ENCODE measurements around the gene KIF6. TPM values are rescaled to one million over a fixed set of nuclear protein-coding genes. Genes with fewer than 3 reads are reported as not detected.

Gene KIF6
- total RNA-seq, 4 donors from 2014 or later, result 0.40 to 1.3 (median 0.80) TPM

DNA sequence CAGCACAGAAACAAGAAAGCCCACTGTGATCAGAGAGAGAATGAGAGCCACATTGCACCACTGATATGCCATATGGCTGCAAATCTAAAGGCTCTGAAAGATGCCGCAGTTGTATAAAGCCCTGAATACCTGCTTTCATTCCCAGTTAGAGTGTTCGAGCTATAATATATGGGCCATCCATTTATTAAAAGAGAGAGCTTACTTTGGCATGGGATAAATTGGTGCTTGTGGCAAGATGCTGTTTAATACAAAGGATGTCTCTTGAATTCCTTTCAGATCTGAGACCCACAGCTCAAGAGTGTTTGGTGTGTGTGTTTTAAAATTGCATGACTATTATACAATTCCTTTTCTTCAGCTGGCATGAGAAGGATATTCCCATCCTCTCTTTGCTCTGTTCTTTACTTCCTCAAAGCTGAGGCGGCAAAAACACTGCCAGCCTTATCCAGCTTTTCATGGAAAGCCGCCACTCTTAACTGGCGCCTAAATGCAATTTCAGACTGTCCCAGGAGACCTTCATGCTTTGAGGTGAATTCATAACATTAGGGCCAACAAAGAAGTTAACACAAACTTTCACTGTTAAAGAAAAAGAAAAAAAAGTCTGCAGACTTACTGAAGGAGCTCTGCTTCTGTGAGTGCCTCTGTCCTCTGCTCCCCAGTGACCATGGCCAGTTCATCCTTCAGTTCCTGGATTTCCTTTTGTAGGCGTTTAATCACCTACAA is 147.6 kb downstream of the KIF6 start:
- no peak overlapping the region for H3K27ac ChIP-seq
- intact Hi-C loops (cut with DNase I), result no loop called here
- no peaks in the 10 kb centered on the region for H3K27me3 ChIP-seq
- TF ChIP-seq, protein P1, sequence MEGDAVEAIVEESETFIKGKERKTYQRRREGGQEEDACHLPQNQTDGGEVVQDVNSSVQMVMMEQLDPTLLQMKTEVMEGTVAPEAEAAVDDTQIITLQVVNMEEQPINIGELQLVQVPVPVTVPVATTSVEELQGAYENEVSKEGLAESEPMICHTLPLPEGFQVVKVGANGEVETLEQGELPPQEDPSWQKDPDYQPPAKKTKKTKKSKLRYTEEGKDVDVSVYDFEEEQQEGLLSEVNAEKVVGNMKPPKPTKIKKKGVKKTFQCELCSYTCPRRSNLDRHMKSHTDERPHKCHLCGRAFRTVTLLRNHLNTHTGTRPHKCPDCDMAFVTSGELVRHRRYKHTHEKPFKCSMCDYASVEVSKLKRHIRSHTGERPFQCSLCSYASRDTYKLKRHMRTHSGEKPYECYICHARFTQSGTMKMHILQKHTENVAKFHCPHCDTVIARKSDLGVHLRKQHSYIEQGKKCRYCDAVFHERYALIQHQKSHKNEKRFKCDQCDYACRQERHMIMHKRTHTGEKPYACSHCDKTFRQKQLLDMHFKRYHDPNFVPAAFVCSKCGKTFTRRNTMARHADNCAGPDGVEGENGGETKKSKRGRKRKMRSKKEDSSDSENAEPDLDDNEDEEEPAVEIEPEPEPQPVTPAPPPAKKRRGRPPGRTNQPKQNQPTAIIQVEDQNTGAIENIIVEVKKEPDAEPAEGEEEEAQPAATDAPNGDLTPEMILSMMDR (IDR thresholded peaks at IDR 0.05), result no peak
- no peak for TF ChIP-seq POLR2A (IDR thresholded peaks at IDR 0.05)
- WGBS, 2 donors, result 86 to 89% methylated on average over 6 of the region's 6 CpGs
- H3K4me1 ChIP-seq, result no peaks in the 10 kb centered on the region
- no peak for DNase-seq
- H3K9me3 ChIP-seq, result no peaks in the 10 kb centered on the region
- no peak overlapping the region for H3K4me3 ChIP-seq (replicated peaks in 1 of 3)
- H3K36me3 ChIP-seq, result no peaks in the 10 kb centered on the region

DNA sequence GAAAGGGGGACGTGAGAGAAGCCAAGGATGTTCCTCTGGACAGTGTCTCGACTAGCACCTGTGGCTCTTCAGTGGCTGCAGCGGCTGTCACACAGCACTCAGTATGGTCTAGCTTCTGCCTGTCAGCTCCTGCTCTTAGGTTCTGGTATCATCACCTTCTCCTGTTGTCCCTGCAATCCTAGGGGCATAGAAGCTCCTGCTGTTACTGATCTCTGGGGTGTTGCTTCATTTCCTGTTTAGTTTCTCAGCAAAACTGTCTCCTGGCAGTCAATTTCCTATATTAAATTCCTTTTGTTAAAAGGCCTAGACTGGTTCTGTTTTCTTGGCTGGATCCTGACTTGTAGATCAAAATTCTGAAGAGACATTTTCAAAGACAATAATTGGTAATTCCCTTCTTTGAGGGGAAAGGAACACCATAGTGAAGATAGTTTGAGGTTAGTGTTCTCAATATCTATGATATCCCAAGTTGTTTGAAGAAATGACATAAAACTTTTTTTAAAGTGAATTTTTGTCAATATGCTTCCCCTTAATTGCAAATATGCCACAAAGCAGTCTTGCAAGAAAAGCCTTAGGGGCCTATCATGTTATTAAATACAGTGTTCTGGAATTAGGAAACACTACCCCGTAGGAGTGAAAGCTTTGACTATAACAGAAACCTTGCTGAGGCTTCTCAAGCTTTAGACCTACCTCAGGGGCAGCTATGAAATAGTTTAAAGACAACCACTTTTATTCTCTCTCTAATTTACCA is 148.5 kb downstream of the KIF6 start:
- Histone ChIP-seq H3K27ac (no peak overlapping the region), H3K36me3 (no peaks in the 10 kb centered on the region), H3K9me3 (no peaks in the 10 kb centered on the region), H3K27me3 (no peaks in the 10 kb centered on the region), H3K4me1 (no peaks in the 10 kb centered on the region), H3K4me3 (replicated peaks in 1 of 3) (no peak overlapping the region)
- 76 to 89% methylated on average over 4 of the region's 4 CpGs for WGBS, 2 donors
- DNase-seq, result no peak
- intact Hi-C loops (cut with DNase I), result no loop called here
- TF ChIP-seq, protein P1 (IDR thresholded peaks at IDR 0.05), result no peak

DNA sequence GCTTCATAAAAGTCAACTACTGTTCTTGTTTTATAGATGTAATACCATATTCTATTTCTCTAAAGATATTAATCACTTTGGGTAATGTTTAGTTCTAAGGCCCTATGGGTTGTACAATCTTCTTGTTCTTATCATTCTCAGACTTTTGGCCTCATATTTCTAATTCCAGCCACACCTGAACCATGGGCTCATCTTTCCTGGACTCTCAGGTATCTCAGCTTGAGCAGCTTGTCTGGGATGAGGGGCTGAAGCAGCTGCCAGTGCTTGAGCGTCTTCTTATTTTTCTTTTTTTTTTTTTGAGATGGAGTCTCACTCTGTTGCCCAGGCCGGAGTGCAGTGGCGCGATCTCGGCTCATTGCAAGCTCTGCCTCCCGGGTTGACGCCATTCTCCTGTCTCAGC is 150.2 kb downstream of the KIF6 start:
- no peaks in the 10 kb centered on the region for H3K9me3 ChIP-seq
- WGBS, 2 donors, result 83 to 96% methylated on average over 7 of the region's 7 CpGs
- intact Hi-C loops (cut with DNase I), result no loop called here

DNA sequence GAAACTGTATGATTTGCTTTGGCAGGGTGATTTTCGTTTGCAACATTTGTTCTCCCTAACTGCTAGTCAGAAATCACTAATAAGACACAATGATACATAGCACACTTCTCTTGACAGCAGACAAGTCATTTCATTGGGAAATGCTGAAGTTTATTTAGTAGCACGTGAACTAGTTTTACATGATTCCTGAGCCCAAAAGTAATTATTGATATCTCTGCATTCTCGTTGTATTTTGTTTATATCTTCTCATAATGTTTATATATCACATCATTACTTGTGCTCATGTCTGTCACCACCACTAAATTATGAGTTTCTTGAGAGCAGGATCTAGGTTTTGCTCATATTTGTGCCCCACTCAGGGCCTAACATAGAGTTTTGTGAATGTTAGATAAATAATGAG is 151.7 kb downstream of the KIF6 start:
- no peak for DNase-seq
- no peak overlapping the region for H3K4me3 ChIP-seq (replicated peaks in 1 of 3)
- H3K36me3 ChIP-seq, result no peaks in the 10 kb centered on the region
- no peaks in the 10 kb centered on the region for H3K4me1 ChIP-seq
- H3K27me3 ChIP-seq, result no peaks in the 10 kb centered on the region
- intact Hi-C loops (cut with DNase I), result no loop called here
- no peak for TF ChIP-seq POLR2A (IDR thresholded peaks at IDR 0.05)
- TF ChIP-seq, protein P1 (IDR thresholded peaks at IDR 0.05), result no peak
- no peaks in the 10 kb centered on the region for H3K9me3 ChIP-seq
- 56 to 67% methylated on average over 3 of the region's 3 CpGs for WGBS, 2 donors
- no peak overlapping the region for H3K27ac ChIP-seq

More for the DNA sequence above, 150.2 kb downstream of the KIF6 start:
- Histone ChIP-seq H3K36me3 (no peaks in the 10 kb centered on the region), H3K4me1 (no peaks in the 10 kb centered on the region), H3K4me3 (replicated peaks in 1 of 3) (no peak overlapping the region), H3K27me3 (no peaks in the 10 kb centered on the region), H3K27ac (no peak overlapping the region)
- no peak for TF ChIP-seq POLR2A (IDR thresholded peaks at IDR 0.05)
- TF ChIP-seq, protein P1 (IDR thresholded peaks at IDR 0.05), result no peak
- no peak for DNase-seq
